H9 (cell line): ENCODE measurements around the gene ABCF2. TPM values are rescaled to one million over a fixed set of nuclear protein-coding genes. Genes with fewer than 3 reads are reported as not detected.

Experiments used
- DNase-seq: peaks from one replicate; pipeline ENCODE4 v3.0.0-alpha.2; 2017
- H2AFZ ChIP-seq: one replicate; pipeline ENCODE4 v1.6.1; 2013; ENCODE audit warnings: mild to moderate bottlenecking, low read length, control low read depth, moderate library complexity
- H2AK5ac ChIP-seq: 2 replicates; pipeline ENCODE4 v1.6.1; 2013; ENCODE audit warnings: low read length, control low read depth, mixed read lengths; ENCODE audit not compliant: insufficient read length
- H2BK120ac ChIP-seq: one replicate; pipeline ENCODE4 v1.6.1; 2013; ENCODE audit warnings: low read depth, mild to moderate bottlenecking, low read length, control low read depth, inconsistent platforms; ENCODE audit not compliant: poor library complexity, severe bottlenecking
- H2BK12ac ChIP-seq: 2 replicates; pipeline ENCODE4 v1.6.1; 2013; ENCODE audit warnings: low read length, control low read depth, mixed read lengths, low read depth; ENCODE audit not compliant: insufficient read length
- H2BK15ac ChIP-seq: 2 replicates; pipeline ENCODE4 v1.6.1; 2013; ENCODE audit warnings: low read depth, low read length, control low read depth
- H2BK20ac ChIP-seq: one replicate; pipeline ENCODE4 v1.6.1; 2013; ENCODE audit warnings: low read depth, mild to moderate bottlenecking, low read length, control low read depth, inconsistent platforms; ENCODE audit not compliant: poor library complexity, severe bottlenecking
- H2BK5ac ChIP-seq: 2 replicates; pipeline ENCODE4 v1.6.1; 2013; ENCODE audit warnings: low read length, control low read depth, mixed read lengths; ENCODE audit not compliant: insufficient read length
- H3K14ac ChIP-seq: 2 replicates; pipeline ENCODE4 v1.6.1; 2013; ENCODE audit warnings: low read length, control low read depth; ENCODE audit not compliant: insufficient read depth
- H3K18ac ChIP-seq: 2 replicates; pipeline ENCODE4 v1.6.1; 2013; ENCODE audit warnings: low read depth, mild to moderate bottlenecking, mixed read lengths, low read length, control low read depth; ENCODE audit not compliant: insufficient read length
- H3K23ac ChIP-seq: 2 replicates; pipeline ENCODE4 v1.6.1; 2013; ENCODE audit warnings: low read length, control low read depth, mixed read lengths, low read depth; ENCODE audit not compliant: insufficient read length
- H3K23me2 ChIP-seq: 2 replicates; pipeline ENCODE4 v1.6.1; 2013; ENCODE audit warnings: low read depth, mild to moderate bottlenecking, mixed read lengths, low read length, control low read depth; ENCODE audit not compliant: insufficient read length, poor library complexity, severe bottlenecking
- H3K27ac ChIP-seq: 2 replicates; pipeline ENCODE4 v1.5.1; 2013; ENCODE audit warnings: low read length, control low read depth, mixed read lengths, low read depth; ENCODE audit not compliant: insufficient read length
- H3K27me3 ChIP-seq: 2 replicates; pipeline ENCODE4 v1.6.1; 2013; ENCODE audit warnings: low read length, control low read depth, inconsistent platforms; ENCODE audit not compliant: insufficient read depth
- H3K4ac ChIP-seq: 2 replicates; pipeline ENCODE4 v1.6.1; 2013; ENCODE audit warnings: low read depth, mild to moderate bottlenecking, control low read depth, inconsistent platforms, low read length, moderate library complexity
- H3K4me1 ChIP-seq: 2 replicates; pipeline ENCODE4 v1.6.1; 2013; ENCODE audit warnings: low read length, control low read depth, inconsistent platforms; ENCODE audit not compliant: insufficient read depth
- H3K4me2 ChIP-seq: 2 replicates; pipeline ENCODE4 v1.6.1; 2013; ENCODE audit warnings: low read length, control low read depth, mixed read lengths; ENCODE audit not compliant: insufficient read length, insufficient read depth
- H3K56ac ChIP-seq: 2 replicates; pipeline ENCODE4 v1.6.1; 2013; ENCODE audit warnings: low read depth, mild to moderate bottlenecking, mixed read lengths, low read length, control low read depth; ENCODE audit not compliant: insufficient read length
- H3K79me1 ChIP-seq: 2 replicates; pipeline ENCODE4 v1.6.1; 2013; ENCODE audit warnings: low read depth, mild to moderate bottlenecking, moderate library complexity, low read length, control low read depth, inconsistent platforms; ENCODE audit not compliant: insufficient read depth, poor library complexity, severe bottlenecking
- H3K79me2 ChIP-seq: 2 replicates; pipeline ENCODE4 v1.6.1; 2013; ENCODE audit warnings: low read length, control low read depth, inconsistent platforms; ENCODE audit not compliant: insufficient read depth
- H3K9ac ChIP-seq: 2 replicates; pipeline ENCODE4 v1.6.1; 2013; ENCODE audit warnings: low read length, control low read depth, mixed read lengths; ENCODE audit not compliant: insufficient read length; ENCODE audit errors: extremely low read depth
- H3K9me3 ChIP-seq: one replicate; pipeline ENCODE4 v1.6.1; 2013; ENCODE audit warnings: low read depth, low read length, inconsistent platforms; ENCODE audit not compliant: control insufficient read depth
- H3T11ph ChIP-seq: one replicate; pipeline ENCODE4 v1.6.1; 2013; ENCODE audit warnings: mild to moderate bottlenecking, low read length, control low read depth, inconsistent platforms
- H4K20me1 ChIP-seq: one replicate; pipeline ENCODE4 v1.6.1; 2013; ENCODE audit not compliant: control insufficient read depth, insufficient read length, insufficient read depth
- H4K5ac ChIP-seq: 2 replicates; pipeline ENCODE4 v1.6.1; 2013; ENCODE audit warnings: low read depth, mild to moderate bottlenecking, mixed read lengths, low read length, control low read depth; ENCODE audit not compliant: insufficient read length
- H4K8ac ChIP-seq: replicated peaks from 2 replicates; pipeline ENCODE4 v1.6.1; 2013; ENCODE audit warnings: low read length, control low read depth, mixed read lengths, low read depth; ENCODE audit not compliant: insufficient read length
- H4K91ac ChIP-seq: 2 replicates; pipeline ENCODE4 v1.6.1; 2013; ENCODE audit warnings: low read depth, mild to moderate bottlenecking, moderate library complexity, mixed read lengths, low read length, control low read depth; ENCODE audit not compliant: insufficient read length
- H3K27ac Mint-ChIP-seq, 3 experiments: 2 replicates in 2 of 3; 3 replicates in 1 of 3; pipeline ENCODE4 v1.8.0; 2020 to 2021; ENCODE audit warnings: mixed read lengths in 3 of 3, mild to moderate bottlenecking in 1 of 3, moderate library complexity in 1 of 3
- H3K27me3 Mint-ChIP-seq: 2 replicates; pipeline ENCODE4 v1.8.0; 2021; ENCODE audit warnings: low read depth, mild to moderate bottlenecking, moderate library complexity, mixed read lengths
- H3K36me3 Mint-ChIP-seq, 3 experiments: 2 replicates in 2 of 3; 3 replicates in 1 of 3; pipeline ENCODE4 v1.8.0; 2020 to 2021; ENCODE audit warnings: low read depth in 3 of 3, mixed read lengths in 3 of 3; ENCODE audit not compliant: insufficient read depth in 1 of 3
- H3K4me1 Mint-ChIP-seq, 2 experiments: 2 replicates each; pipeline ENCODE4 v1.8.0; 2020; ENCODE audit warnings: mixed read lengths in 2 of 2
- H3K4me3 Mint-ChIP-seq, 2 experiments: 2 replicates in 1 of 2; 3 replicates in 1 of 2; pipeline ENCODE4 v1.8.0; 2020 to 2021; ENCODE audit warnings: mild to moderate bottlenecking in 2 of 2, mixed read lengths in 2 of 2, moderate library complexity in 1 of 2
- H3K9me3 Mint-ChIP-seq, 2 experiments: 2 replicates in 1 of 2; 3 replicates in 1 of 2; pipeline ENCODE4 v1.8.0; 2020; ENCODE audit warnings: mild to moderate bottlenecking in 2 of 2, mixed read lengths in 2 of 2, moderate library complexity in 1 of 2
- WGBS: extraction: QIAGEN DNeasy Blood & Tissue Kit; methylation state at CpG from one replicate; pipeline ENCODE4 v1.1.7; 2013; ENCODE audit warnings: missing lambda C conversion rate, low lambda C conversion rate, mixed read lengths; ENCODE audit not compliant: insufficient read length; ENCODE audit errors: extremely low coverage; 5-methylcytosine and 5-hydroxymethylcytosine counted together
- total RNA-seq: library from RNA; stranded (reverse); gene quantifications from 2 replicates; pipeline ENCODE4 v1.2.1, GENCODE V29; 2021
- TF ChIP-seq, protein P1 (sequence below): fragments of 200-600 bp; sonication (generic); conservative IDR thresholded peaks from 3 replicates; pipeline ENCODE4 v1.8.0; 2021; ENCODE audit warnings: antibody characterized with exemption, mild to moderate bottlenecking

Gene ABCF2
- total RNA-seq, 1 experiment from 2014 or later = 70.1 TPM

DNA sequence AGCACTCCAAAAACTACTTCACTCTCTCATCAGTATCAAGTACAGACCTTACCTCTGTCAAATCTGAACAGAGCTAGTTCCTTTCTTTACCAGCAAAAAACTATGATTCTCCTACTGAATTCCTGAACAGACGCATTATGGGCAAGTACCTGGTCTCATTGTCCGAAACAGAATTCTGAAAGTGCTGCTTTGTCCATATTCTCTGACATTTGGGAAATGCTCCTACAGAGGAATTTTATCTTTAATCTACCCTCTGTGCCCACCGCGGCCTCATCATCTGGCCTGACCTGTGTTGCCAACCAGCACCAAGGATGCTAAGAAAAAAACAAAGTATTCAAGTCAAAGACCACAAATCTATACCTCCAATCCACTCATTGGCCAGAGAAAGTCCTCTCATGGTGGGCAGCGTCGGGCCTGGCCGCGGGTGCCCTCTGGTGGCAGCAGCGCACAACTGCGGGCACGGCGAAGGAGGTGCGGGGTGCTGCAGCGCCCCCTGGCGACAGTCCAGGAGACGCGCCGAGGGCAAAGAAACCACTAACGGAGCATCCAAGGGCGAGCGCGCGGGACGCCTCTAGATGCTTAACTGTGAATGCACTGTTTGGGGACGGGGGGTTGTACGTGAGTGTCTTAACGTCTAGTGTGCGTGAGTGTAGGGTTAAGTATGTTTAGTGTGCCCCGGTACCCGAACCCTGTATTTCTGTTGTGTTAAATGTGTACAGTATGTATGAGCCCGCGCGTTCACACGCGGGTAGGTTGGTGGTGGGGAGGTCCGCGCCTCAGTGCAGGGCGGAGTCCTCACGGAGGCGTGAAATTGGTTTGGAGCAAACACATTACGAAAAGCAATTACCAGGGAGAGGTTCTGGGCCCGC is 54.5 kb downstream of the ABCF2 start:
- Histone ChIP-seq H3K27ac (no peak overlapping the region), H3K56ac (no peak overlapping the region), H3K9me3 (no peaks in the 10 kb centered on the region), H3K27me3 (peaks cover 20% of the 10 kb centered on the region), H3K23ac (no peak overlapping the region), H2AK5ac (no peak overlapping the region), H3K4me2 (no peak overlapping the region), H2BK120ac (no peak overlapping the region), H3K4me1 (no peaks in the 10 kb centered on the region), H3K4ac (no peak overlapping the region), H4K5ac (no peak overlapping the region), H2AFZ (no peak overlapping the region), H2BK15ac (no peak overlapping the region), H3T11ph (no peak overlapping the region), H3K18ac (no peak overlapping the region), H2BK5ac (no peak overlapping the region), H2BK12ac (no peak overlapping the region), H4K91ac (no peak overlapping the region), H3K79me2 (no peaks in the 10 kb centered on the region), H3K23me2 (peaks cover 6% of the 10 kb centered on the region), H3K9ac (no peak overlapping the region), H2BK20ac (no peak overlapping the region), H4K20me1 (no peaks in the 10 kb centered on the region), H3K79me1 (no peaks in the 10 kb centered on the region), H4K8ac (no peak overlapping the region), H3K14ac (no peak overlapping the region)
- Mint-ChIP-seq H3K4me3 (no peak overlapping the region), H3K27ac (no peak overlapping the region), H3K27me3 (peaks cover 93% of the 10 kb centered on the region), H3K36me3 (peaks cover 0 to 3% (median 0%) of the 10 kb centered on the region in 3 experiments; a peak in 2 of 7 replicates), H3K4me1 (peaks cover 7 to 20% of the 10 kb centered on the region in 2 experiments; a peak in 3 of 4 replicates), H3K9me3 (peaks cover 19 to 28% of the 10 kb centered on the region in 2 experiments)
- TF ChIP-seq, protein P1, sequence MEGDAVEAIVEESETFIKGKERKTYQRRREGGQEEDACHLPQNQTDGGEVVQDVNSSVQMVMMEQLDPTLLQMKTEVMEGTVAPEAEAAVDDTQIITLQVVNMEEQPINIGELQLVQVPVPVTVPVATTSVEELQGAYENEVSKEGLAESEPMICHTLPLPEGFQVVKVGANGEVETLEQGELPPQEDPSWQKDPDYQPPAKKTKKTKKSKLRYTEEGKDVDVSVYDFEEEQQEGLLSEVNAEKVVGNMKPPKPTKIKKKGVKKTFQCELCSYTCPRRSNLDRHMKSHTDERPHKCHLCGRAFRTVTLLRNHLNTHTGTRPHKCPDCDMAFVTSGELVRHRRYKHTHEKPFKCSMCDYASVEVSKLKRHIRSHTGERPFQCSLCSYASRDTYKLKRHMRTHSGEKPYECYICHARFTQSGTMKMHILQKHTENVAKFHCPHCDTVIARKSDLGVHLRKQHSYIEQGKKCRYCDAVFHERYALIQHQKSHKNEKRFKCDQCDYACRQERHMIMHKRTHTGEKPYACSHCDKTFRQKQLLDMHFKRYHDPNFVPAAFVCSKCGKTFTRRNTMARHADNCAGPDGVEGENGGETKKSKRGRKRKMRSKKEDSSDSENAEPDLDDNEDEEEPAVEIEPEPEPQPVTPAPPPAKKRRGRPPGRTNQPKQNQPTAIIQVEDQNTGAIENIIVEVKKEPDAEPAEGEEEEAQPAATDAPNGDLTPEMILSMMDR = peak; percentile 100
- no CpG with 5 or more reads among the region's 42 CpGs for WGBS
- DNase-seq = peak; percentile 83
